Amniotic epithelial cell (primary cell): ENCODE measurements around the gene NR4A1.

ENCODE experiments used
- DNase-seq: peaks from one replicate; pipeline ENCODE4 v3.0.0-alpha.2; 2010; ENCODE audit warnings: low read depth

NR4A1 gene

DNA sequence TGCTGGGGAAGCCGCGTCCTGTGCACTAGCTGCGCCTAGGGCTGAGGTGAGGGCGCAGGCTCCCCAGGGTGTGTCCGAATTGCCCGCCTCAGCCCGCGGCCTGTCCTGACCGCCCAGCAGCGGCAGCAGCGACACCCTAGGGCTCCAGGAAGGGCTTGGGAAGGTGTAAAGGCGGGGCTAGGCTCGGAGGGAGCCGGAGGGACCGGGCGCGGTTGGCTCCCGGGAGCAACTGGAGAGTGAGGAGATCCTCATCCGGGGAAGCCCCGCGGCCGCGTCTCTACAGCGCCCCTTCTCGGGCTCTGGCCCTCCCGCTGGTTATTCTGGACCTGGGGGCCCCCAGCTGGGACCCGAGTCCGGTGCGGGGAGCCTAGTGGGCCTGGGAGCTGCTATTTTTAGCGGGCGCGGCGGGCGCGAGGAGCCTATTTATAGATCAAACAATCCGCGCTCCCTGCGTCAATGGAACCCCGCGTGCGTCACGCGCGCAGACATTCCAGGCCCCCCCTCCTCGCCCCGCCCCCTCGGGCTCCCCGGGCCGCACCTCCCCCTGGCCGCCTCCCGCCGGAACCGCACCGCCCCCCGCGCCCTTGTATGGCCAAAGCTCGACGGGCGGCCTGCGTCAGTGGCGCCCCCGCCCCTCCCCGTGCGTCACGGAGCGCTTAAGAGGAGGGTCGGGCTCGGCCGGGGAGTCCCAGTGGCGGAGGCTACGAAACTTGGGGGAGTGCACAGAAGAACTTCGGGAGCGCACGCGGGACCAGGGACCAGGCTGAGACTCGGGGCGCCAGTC lies at the start of gene NR4A1:
Gene NR4A1 (plus strand): TSS at position 685 of the 784 bp plus-strand sequence. CDS start 2,887 bp downstream, outside the sequence.
- peak; percentile 85 for DNase-seq

DNA sequence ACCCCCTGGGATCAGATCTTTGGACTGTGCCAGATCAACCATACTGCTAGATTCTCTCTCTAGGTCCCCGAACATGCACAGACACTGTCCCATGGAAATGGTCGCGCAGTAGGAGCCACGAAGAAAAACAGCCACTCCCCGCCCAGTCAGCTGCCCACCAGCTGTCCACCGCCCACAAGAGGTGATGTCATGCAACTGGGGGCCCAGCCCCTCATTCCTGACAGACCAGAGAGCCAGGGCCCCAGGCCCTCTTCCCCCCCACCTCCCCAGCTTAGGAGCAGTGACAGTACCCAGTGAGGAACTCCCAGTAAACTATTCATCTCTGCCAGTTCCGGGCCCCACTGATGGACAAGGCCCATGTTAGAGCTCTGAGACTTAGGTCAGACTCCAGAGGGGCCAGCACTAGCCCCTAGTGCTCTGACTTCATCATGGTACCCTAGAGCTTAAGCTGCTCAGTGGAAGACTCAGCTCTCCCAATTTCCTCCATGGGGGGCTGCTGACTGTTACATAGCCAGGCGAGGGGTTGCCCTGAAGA lies 48.2 kb upstream of the NR4A1 start:
- no peak for DNase-seq

DNA sequence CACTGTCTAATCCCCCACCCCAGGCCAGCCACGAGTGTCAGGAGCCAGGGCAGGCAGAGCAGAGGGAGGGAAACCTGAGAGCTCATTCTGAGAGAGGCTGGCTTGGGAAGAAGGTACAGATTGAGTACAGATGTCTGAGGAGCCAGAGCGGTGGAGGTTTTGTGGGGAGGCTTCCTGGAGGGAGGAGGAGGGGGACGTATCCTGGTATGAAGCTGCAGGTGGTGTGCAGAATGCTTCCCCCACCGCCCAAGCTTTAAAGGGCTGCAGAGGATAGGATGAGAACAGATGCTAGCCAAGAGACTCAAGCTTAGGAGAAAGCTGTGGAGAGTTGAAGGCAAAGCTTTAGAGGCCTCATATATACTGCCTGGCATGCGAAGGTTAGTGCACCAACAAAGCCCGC lies 47.7 kb upstream of the NR4A1 start:
- DNase-seq = no peak

DNA sequence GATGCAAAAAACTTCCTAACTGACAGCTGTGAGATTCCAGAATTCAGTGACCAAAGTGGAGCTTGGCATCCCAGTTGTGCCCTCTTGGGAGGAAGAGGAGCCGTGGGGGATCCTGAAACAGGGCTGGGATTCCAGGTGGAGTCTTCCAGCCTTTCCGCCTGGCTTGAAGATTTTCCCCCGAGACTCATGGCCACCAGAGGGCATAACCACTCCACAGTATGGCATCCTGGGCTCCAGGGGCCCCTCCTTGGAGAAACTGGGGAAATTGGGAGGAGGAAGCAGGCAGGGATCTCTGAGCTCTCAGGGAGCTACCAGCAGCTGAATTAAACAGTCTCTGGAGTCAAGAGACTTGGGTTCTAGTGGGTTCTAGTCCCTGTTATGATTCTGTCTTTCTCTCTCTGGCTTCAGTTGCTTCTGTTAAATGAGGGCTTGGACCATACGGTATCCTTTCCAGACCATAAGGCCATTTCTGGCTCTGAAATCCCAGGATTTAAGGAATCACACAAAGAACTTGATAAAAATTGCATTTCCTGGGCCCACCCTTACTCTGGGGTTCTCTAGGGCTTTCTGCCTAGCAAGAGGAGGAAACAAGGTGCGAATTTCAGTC lies 47.1 kb upstream of the NR4A1 start:
- peak; percentile 38 for DNase-seq

DNA sequence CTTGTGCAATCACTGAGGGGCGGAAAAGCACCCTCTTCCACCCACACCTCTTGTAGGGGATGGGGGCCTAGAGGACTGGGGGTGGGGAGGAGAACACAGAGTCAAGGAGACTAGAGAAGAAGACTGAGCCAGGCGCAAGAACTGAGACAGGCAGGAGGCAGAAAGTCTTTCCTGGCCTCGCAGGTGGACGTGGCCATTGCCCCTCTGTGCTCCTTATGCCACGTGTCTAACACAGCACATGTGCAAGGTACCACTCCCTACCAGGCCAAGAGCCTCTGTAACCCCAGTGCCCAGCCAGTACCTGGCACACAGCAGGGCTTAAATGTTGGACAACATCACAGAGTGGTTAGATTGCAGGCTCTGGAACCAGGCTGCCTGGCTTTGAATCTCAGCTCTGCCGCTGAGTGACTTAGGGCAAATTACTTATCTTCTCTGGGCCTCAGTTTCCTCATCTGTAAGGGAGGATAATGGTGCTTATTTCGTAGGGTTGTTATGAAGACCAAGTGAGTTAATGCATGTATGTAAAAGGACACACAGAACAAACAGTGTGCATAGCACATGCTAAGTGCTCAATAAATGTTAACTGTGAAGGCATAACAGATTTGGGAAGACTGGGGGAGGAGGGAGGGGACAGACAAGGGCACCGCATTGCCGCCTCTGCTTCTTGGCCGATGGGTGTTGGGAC lies 45.9 kb upstream of the NR4A1 start:
- no peak for DNase-seq

DNA sequence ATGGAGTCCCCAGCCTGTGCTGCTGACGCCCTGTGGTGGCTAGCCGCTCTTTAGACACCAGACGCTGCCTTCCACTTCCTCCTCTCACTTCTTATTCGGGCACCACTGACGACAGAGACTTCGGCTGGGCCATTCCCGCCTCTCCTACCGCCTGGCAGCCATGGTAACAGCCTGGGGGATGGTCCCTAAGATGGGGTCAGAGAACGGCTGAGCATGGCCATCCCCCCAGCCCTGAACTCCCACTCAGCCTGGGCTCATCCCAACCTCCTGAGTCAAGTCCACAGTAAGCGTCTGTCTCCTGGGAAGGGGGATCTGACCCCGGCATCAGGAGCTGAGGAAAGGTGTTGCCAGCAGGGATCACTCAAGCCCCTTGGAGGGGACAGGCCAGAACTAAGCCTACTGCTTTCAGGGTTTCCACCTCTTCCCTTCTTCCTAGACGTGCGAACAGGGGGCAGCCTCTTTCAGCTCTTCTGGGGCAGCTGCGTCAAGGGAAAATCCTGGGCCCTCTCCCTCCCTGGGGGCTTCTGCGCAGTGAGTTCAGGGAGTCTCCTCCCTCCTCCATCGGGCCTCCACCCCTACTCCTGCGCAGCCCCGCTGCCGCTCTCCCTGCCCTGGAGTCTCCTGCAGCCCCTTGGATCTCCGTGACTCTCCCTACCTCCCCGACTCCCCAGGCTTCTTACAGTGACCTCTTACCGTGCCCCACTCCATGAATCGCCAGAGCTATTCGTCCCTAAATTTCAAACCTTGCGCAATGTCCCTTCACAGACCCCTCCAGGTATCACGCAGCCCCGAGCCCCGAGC lies 45.1 kb upstream of the NR4A1 start:
- peak; percentile 40 for DNase-seq

DNA sequence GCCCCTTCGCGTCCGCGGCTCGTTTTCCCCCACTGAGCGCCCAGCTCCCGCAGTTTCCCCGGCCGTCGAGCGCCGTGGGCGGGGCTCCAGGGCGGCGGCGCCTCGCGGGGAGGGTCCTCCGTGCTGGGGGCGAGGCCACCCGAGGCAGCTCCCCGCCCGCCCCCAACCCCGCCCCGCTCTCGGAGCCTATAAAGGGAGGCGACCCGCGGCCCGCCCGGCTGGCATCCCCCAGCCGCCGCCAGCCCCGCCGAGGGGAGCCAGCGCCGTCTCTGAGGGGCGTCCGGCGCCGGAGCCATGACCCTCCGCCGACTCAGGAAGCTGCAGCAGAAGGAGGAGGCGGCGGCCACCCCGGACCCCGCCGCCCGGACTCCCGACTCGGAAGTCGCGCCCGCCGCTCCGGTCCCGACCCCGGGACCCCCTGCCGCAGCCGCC lies 44.5 kb upstream of the NR4A1 start, which contains the start of gene TAMALIN:
Gene TAMALIN (plus strand): TSS at position 221 of the 432 bp plus-strand sequence. CDS start 74 bp downstream, at position 295.
- DNase-seq = peak; percentile 34

DNA sequence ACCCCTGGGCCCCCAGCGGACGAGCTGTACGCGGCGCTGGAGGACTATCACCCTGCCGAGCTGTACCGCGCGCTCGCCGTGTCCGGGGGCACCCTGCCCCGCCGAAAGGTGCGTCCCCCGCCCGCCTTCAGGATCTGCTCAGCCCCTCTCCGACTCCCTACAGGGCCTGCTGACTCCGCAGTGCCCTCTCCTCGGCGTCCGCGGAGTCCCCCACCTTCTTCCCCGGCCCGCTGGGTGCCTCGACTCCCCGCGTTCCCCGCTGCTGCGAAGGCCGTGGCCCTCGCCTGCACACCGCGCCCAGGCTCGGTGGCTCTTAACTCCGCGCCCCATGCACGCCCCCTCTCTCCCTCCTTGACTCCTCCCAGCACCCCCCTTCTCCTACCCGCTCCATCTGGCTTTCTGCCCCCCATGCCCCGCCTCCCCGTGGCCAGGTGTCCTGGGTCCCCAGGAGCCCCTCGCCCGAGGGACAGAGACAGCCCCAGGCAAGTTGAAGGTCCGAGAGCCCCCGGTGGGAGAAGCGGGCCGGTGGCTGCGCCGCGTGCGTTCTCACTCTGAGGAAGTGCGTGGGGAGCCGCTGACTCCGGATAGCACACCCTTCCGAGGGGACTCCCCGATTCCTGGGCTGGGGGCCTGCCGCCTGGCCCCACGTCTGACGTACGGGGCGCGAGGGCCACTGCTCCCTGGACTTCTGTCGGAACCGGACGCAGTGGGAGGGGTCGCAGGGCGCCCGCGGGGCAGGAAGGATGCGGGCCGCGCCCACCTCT lies 43.9 kb upstream of the NR4A1 start:
- DNase-seq = no peak

DNA sequence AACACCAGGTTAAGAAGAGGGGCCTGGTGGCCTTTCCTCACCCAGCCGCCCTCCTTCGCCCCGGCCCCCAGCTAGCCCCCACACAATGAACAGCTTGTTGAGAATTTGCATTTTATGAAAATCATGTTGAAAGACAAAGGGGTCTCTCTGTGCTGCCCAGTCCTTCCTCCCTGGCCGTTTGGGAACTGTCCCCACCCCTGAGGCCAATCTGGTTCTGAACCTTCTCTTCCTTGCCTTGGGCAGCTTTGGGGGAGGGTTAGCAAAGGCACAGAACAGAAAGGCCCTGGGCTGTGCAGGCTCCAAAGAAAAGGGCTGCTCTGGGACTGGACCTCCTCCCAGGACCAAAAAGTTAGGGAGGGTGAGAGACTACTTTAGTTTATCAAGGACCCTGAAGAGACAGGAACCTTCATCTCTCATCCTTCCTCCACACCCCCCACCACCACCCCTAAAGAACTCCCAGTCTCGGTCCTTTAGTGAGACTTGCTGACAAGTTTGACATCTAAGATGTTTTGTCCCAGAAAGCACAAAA lies 43.2 kb upstream of the NR4A1 start:
- DNase-seq = no peak

DNA sequence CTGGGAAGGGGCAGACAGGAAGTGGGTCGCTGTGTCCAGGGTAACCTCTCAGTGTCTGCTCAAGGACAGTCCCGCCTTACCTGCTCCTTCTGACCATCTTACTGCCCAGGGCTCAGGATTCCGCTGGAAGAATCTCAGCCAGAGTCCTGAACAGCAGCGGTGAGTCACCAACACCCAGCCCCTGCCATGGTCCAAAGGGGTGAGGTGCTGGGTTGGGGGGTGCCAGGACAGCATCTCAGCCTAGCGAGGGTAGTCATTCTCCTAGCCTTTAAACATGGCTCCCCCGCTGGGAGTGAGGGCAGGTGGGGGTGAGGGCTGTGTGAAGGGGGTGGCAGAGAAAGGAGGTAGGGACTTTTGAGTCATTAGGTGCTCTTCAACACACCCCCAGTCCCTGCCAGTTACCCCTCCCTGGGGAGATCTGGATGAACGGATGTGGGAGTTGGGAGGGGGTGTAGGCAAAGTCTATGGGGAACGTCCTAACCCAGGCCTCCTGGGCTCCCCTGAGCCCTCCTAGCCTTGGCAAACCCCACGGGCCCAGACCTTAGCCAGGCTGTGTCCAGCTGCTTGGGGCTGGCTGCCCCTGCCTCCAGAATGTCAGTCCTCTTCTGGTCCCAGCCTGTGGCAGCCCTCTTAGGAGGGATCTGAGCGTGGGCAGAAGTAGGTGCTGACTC lies 42.0 kb upstream of the NR4A1 start:
- no peak for DNase-seq

DNA sequence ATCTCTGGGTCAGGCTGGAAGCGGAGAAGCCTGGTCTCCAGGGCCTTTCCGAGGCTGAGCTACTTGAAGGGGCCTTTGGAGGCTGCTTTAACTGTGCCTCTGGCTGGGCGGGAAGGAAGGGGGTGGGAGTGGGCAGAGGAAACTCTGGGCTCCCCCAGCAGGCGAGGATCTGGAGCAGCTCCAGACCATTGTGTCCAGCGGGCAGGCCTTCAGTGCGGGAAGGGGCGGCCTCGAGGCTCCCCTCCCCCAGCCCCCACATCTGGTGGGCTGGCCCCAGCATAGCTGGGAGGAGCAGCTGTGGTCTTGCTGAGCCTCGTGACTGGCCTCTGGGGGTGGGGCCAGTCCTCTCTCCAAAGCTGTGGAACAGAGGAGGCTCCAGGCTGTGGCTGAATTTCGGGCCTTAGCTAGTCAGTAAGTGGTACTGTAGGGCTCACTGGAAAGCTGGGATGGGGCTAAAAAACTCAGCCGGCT lies 41.1 kb upstream of the NR4A1 start:
- DNase-seq = peak; percentile 79

DNA sequence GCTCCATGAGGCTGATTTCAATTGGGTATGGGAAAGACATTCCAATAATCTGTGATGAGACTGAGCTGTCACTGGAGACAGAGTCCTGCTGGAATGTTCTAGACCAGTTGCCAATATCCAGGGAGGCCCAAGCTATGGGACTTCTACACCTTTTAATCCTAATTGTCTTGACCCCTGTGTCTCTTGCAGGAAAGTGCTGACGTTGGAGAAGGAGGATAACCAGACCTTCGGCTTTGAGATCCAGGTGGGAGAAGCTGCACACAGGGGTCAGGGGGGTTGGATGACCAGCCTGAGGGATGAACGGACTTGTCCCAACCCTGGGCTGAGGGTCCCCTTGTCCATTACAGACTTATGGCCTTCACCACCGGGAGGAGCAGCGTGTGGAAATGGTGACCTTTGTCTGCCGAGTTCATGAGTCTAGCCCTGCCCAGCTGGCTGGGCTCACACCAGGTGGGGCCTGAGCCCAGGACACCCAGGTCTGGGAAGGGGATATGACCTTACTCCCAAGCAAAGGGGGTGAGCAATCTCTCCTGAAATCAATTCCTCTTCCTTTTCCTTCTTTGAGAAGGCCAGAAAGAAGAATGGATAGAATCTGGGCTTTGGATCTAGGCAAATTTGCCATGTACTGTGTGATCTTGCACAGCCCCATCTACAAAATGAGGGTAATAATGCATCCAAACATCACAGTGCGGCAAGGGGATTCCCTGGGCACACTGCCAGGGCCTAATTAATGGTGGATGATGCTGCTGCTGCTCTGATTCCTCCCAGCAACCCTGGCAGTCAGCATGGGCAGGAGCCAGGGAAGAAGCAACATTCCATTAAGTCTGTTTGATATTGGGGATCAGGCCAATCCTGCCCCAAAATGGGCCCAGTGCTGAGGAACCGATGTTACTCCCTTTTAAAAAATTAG lies 40.3 kb upstream of the NR4A1 start:
- DNase-seq = no peak

DNA sequence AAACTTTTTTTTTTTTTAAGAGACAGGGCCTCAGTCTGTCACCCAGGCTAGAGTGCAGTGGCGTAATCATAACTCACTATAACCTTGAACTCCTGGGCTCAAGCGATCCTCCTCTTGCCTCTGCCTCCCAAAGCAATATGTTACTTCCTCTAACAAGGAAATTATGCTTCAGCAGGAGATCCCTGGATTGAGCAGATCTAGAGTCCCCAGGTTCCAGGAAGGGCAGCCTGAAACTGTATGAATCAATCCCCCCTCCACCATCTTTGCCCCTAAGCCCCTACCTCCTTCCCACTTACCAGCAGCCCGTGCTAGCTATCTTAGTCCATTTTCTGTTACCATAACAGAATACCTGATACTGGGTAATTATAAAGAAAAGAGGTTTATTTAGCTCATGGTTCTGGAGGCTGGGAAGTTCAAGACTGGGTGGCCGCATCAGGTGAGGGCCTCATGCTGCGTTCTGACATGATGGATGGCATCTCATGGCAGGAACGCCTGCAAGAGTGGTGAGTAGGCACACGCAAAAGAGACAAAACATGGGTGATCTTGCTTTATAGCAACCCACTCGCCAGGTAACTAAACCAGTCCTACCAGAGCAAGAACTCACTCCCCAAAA lies 39.5 kb upstream of the NR4A1 start:
- DNase-seq = no peak

DNA sequence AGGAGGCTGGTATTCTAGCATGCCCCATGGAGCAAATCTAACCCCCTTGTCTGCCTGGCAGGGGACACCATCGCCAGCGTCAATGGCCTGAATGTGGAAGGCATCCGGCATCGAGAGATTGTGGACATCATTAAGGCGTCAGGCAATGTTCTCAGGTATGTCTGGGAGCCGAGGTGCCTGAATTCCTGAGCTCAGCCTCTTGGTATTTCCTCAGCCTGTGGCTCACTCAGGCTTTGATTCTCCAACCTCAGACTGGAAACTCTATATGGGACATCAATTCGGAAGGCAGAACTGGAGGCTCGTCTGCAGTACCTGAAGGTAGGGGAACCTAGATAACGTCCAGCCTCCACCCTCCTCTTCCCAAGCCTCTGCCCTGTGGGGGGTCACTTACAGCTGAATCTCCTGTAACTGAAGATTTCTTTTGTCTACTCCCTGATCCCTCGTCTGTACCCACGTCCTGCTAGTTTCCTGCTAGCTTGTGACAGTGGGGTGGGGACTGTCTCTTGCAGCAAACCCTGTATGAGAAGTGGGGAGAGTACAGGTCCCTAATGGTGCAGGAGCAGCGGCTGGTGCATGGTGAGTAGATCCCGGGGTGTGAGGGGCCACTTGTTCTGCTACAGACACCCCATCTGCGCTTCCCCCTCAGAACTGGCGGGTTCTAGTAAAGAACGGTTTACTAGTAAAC lies 37.5 kb upstream of the NR4A1 start:
- DNase-seq = no peak

DNA sequence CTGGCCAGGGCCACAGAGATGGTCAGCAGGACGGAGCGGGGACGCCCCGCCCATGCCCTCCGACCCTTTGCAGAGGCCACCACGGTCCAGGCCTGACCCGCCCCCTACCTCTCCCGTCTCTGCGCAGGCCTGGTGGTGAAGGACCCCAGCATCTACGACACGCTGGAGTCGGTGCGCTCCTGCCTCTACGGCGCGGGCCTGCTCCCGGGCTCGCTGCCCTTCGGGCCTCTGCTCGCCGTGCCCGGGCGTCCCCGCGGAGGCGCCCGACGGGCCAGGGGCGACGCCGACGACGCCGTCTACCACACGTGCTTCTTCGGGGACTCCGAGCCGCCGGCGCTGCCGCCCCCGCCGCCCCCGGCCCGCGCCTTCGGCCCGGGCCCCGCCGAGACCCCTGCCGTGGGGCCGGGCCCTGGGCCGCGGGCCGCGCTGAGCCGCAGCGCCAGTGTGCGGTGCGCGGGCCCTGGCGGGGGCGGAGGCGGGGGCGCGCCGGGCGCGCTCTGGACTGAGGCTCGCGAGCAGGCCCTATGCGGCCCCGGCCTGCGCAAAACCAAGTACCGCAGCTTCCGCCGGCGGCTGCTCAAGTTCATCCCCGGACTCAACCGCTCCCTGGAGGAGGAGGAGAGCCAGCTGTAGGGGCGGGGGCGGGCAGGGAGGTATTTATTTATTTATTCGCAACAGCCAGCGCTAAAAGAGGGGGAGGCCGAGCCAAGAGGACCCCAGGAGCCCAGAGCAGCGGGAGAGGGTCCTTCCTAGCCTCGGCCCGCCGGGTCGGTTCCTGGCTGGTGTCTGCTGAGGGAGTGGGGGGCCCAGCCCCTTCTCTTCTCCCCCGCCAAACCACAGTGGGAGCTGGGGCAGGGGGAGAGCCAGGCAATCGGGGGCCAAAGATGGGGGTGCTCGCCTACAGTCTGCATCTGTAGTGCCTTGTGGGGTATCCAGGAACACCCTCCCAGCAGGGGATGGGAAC lies 36.4 kb upstream of the NR4A1 start:
- no peak for DNase-seq

DNA sequence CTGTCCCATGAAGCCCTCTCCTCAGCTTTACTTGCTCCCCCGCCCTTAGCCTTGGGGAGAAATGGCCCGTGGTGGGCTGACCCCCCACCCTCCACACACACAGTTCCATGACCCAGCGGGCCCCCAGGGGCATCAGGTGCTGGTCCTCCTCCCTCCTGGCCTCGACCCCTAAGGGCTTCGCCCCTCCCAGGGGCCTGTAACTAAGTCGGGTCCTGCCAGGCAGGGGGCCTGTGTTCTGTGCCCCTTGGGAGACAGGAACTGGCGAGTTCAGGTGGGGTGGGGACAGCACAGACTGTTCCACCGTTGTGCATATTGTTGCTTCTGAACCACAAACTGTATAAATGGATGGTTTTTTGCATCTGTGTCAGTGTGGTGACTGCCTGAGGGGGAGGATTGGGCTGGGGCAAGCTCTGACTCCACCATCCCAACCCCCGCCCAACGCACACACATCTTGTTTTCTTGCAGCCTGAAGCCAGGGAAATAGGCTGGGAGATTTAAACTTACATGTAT lies 35.7 kb upstream of the NR4A1 start:
- peak; percentile 65 for DNase-seq
